Measurements from ENCODE around the gene TOM1L2.

Gene TOM1L2

GRCh38 chr17:17985153-17985552 lies 13.0 kb upstream of the TOM1L2 start:
- Histone ChIP-seq H3K4me3 (ENCODE audit: low read depth in 1 of 2, low read length in 1 of 2) (no peak overlapping the region), H3K36me3 (no peaks in the 10 kb centered on the region), H3K9me3 (no peaks in the 10 kb centered on the region), H3K27me3 (no peaks in the 10 kb centered on the region), H3K27ac (no peak overlapping the region), H3K4me1 (ENCODE audit: control insufficient read depth in 1 of 2, insufficient read depth in 1 of 2, low read depth in 1 of 2, low read length in 1 of 2) (no peaks in the 10 kb centered on the region)
- TF ChIP-seq, protein P1, sequence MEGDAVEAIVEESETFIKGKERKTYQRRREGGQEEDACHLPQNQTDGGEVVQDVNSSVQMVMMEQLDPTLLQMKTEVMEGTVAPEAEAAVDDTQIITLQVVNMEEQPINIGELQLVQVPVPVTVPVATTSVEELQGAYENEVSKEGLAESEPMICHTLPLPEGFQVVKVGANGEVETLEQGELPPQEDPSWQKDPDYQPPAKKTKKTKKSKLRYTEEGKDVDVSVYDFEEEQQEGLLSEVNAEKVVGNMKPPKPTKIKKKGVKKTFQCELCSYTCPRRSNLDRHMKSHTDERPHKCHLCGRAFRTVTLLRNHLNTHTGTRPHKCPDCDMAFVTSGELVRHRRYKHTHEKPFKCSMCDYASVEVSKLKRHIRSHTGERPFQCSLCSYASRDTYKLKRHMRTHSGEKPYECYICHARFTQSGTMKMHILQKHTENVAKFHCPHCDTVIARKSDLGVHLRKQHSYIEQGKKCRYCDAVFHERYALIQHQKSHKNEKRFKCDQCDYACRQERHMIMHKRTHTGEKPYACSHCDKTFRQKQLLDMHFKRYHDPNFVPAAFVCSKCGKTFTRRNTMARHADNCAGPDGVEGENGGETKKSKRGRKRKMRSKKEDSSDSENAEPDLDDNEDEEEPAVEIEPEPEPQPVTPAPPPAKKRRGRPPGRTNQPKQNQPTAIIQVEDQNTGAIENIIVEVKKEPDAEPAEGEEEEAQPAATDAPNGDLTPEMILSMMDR (IDR thresholded peaks at IDR 0.05), result no peak

- Histone ChIP-seq H3K27me3 (no peaks in the 10 kb centered on the region), H3K9me3 (no peaks in the 10 kb centered on the region), H3K4me1 (ENCODE audit: control insufficient read depth in 1 of 2, insufficient read depth in 1 of 2, low read depth in 1 of 2, low read length in 1 of 2) (peaks cover 7 to 8% of the 10 kb centered on the region in 2 experiments), H3K27ac (no peak overlapping the region), H3K36me3 (no peaks in the 10 kb centered on the region), H3K4me3 (ENCODE audit: low read depth in 1 of 2, low read length in 1 of 2) (no peak overlapping the region)
- TF ChIP-seq, protein P1 (IDR thresholded peaks at IDR 0.05), result no peak
These were observed 11.6 kb upstream of the TOM1L2 start for GRCh38 chr17:17983776-17984175.

DNA sequence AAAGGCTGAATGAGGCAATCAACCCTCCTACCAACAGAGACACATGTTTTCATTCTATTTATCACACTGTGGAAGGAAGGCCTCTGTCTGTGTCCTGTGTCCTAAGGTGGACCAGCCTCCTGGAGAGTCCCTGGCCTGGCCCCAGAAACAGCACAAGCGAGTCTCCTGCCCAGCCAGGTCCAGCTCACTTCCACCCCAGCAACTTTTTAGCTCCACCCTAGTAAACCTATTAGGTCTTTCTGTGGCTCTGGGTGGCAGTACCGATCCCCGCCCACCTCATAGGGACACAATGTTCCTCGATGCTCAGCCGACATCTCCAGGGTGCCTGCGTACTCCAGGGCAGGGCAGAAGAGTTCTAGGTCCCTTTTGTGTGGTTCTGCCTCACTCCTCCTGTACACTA lies 11.2 kb upstream of the TOM1L2 start:
- no peaks in the 10 kb centered on the region for H3K27me3 ChIP-seq
- H3K4me3 ChIP-seq (ENCODE audit: low read depth in 1 of 2, low read length in 1 of 2), result no peak overlapping the region
- no peaks in the 10 kb centered on the region for H3K9me3 ChIP-seq
- TF ChIP-seq, protein P1 (IDR thresholded peaks at IDR 0.05), result no peak
- no peaks in the 10 kb centered on the region for H3K36me3 ChIP-seq
- peaks cover 11 to 12% of the 10 kb centered on the region in 2 experiments for H3K4me1 ChIP-seq (ENCODE audit: control insufficient read depth in 1 of 2, insufficient read depth in 1 of 2, low read depth in 1 of 2, low read length in 1 of 2)
- no peak overlapping the region for H3K27ac ChIP-seq

GRCh38 chr17:17982801-17983200 lies 10.6 kb upstream of the TOM1L2 start:
- H3K9me3 ChIP-seq, result no peaks in the 10 kb centered on the region
- TF ChIP-seq, protein P1 (IDR thresholded peaks at IDR 0.05), result no peak
- H3K36me3 ChIP-seq, result no peaks in the 10 kb centered on the region
- peaks cover 14 to 15% of the 10 kb centered on the region in 2 experiments for H3K4me1 ChIP-seq (ENCODE audit: control insufficient read depth in 1 of 2, insufficient read depth in 1 of 2, low read depth in 1 of 2, low read length in 1 of 2)
- no peak overlapping the region for H3K27ac ChIP-seq
- no peak overlapping the region for H3K4me3 ChIP-seq (ENCODE audit: low read depth in 1 of 2, low read length in 1 of 2)
- H3K27me3 ChIP-seq, result no peaks in the 10 kb centered on the region

DNA sequence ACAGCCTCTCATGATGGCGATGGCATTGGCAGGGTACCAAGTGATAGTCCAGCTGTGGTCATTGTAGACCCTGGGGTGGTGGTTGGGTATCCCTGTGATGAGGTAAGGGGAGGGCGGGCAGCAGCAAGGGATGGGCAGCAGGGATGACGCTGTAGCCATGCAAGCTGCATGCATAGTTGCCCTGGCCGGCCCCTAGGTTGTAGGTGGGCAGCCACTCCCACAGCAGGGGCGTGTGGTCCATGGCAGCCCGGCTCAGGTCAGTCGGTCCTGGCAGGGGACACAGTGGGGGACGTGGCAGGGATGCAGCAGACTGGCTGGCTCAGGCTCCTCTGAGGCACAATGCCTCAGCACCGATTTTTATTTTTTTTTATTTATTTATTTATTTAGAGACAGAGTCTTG lies 9.1 kb upstream of the TOM1L2 start:
- Histone ChIP-seq H3K27ac (no peak overlapping the region), H3K4me3 (ENCODE audit: low read depth in 1 of 2, low read length in 1 of 2) (no peak overlapping the region), H3K4me1 (ENCODE audit: control insufficient read depth in 1 of 2, insufficient read depth in 1 of 2, low read depth in 1 of 2, low read length in 1 of 2) (peaks cover 14 to 21% of the 10 kb centered on the region in 2 experiments), H3K9me3 (no peaks in the 10 kb centered on the region), H3K36me3 (no peaks in the 10 kb centered on the region), H3K27me3 (no peaks in the 10 kb centered on the region)
- TF ChIP-seq, protein P1 (IDR thresholded peaks at IDR 0.05), result no peak

GRCh38 chr17:17979778-17980177 lies 7.6 kb upstream of the TOM1L2 start:
- no peak overlapping the region for H3K4me3 ChIP-seq (ENCODE audit: low read depth in 1 of 2, low read length in 1 of 2)
- H3K27me3 ChIP-seq, result no peaks in the 10 kb centered on the region
- H3K36me3 ChIP-seq, result no peaks in the 10 kb centered on the region
- H3K4me1 ChIP-seq (ENCODE audit: control insufficient read depth in 1 of 2, insufficient read depth in 1 of 2, low read depth in 1 of 2, low read length in 1 of 2), result peaks cover 30 to 36% of the 10 kb centered on the region in 2 experiments
- H3K9me3 ChIP-seq, result no peaks in the 10 kb centered on the region
- TF ChIP-seq, protein P1 (IDR thresholded peaks at IDR 0.05), result no peak
- H3K27ac ChIP-seq, result peak overlapping the region; percentile 75
